C4-2B (cell line): ENCODE measurements around the gene POU1F1.

ENCODE experiments used
- ZFX ChIP-seq: fragments of 450-650 bp; IDR thresholded peaks from 2 replicates; pipeline ENCODE4 v1.6.1; 2017
- TF ChIP-seq, protein P1 (sequence below): fragments of 450-650 bp; conservative IDR thresholded peaks from 2 replicates; pipeline ENCODE4 v1.5.1; 2017; ENCODE audit warnings: mild to moderate bottlenecking

DNA sequence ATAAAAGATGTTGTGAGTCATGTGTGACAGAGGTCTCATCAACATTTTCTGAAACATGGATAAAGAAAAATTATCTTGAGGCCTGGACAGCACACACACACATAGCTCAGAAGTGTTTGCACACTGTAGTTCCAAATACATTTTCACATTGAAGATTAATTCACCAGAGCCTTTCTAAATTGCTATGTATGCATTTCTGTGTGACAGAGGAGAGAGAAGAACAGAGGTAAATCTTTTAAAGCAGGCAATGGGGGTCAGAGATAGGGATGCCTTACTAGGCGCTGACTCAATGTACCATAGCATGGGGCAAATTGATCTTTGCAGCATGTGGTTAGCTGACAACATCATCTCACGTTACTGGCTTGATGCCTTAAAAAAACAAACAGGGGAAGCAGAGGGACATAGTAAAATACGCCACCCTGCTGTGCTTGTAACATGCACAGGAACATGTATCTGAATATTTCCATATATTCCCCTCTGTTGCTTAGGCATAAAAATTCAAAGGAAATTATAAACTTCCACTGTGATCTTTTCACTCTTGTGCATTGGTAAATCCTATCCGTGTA, 7.7 kb downstream of the POU1F1 start:
- TF ChIP-seq, protein P1, sequence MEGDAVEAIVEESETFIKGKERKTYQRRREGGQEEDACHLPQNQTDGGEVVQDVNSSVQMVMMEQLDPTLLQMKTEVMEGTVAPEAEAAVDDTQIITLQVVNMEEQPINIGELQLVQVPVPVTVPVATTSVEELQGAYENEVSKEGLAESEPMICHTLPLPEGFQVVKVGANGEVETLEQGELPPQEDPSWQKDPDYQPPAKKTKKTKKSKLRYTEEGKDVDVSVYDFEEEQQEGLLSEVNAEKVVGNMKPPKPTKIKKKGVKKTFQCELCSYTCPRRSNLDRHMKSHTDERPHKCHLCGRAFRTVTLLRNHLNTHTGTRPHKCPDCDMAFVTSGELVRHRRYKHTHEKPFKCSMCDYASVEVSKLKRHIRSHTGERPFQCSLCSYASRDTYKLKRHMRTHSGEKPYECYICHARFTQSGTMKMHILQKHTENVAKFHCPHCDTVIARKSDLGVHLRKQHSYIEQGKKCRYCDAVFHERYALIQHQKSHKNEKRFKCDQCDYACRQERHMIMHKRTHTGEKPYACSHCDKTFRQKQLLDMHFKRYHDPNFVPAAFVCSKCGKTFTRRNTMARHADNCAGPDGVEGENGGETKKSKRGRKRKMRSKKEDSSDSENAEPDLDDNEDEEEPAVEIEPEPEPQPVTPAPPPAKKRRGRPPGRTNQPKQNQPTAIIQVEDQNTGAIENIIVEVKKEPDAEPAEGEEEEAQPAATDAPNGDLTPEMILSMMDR = no peak
- TF ChIP-seq ZFX = no peak
